Measurements from ENCODE around the gene RAG1. TPM values are rescaled to one million over a fixed set of nuclear protein-coding genes. Genes with fewer than 3 reads are reported as not detected.
A peak's percentile ranks its signal among the peaks of the same experiment; 100 is the strongest.

RAG1 gene
- total and polyA plus RNA-seq, 2 of the 8 experiments (the other 6 are each of a cell fraction or from before 2014, with no cell fraction given): 0.14 to 0.58 TPM

DNA sequence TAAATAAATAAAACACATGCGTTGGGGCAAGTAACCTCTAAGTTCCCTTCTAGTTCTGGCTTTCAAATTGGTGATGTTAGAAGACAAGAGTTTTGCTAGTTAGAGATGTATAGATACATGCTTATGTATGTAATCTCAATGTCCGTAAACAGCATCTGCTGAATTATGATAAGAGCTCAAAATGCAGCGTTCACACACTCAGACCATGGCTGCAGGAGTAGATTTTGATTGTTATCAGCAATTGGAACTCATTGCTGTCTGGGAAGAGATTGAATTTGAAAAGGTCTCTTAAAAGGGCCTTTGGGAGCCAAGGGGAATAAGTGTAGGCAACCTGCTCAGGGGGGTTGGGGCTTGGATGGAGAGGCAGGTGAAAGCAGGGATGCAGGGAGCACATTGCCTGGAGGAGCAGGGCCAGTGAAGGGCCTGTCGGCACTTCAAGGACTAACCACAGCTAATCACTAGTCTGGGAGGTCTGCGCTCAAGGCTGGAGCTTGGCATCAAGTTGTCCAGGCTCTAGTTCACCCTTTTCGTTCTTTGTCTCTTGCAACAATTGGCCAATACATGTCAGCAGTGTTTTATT, 2.7 kb upstream of the RAG1 start:
- H3K4me3 ChIP-seq (ENCODE audit: extremely low read depth in 1 of 4, insufficient read depth in 2 of 4, low read depth in 3 of 4, low read length in 4 of 4): peak overlapping the region in 1 of 4 experiments; percentile 50; a peak in 1 of 8 replicates
- no peak overlapping the region for H2BK120ac ChIP-seq (replicated peaks; ENCODE audit: low read depth, low read length)
- no peak overlapping the region for H4K5ac ChIP-seq (ENCODE audit: insufficient read length, low read depth, low read length)
- no peaks in the 10 kb centered on the region for H3K79me2 ChIP-seq (ENCODE audit: control insufficient read depth in 1 of 2, insufficient read depth in 2 of 2, low read length in 2 of 2)
- H3K27ac ChIP-seq (ENCODE audit: low read depth, low read length): no peak overlapping the region
- H2BK15ac ChIP-seq (ENCODE audit: low read length): no peak overlapping the region
- no peaks in the 10 kb centered on the region for H3K79me1 ChIP-seq (ENCODE audit: low read depth, low read length)
- no peak overlapping the region for H4K8ac ChIP-seq (ENCODE audit: extremely low read depth, insufficient read depth, low read length)
- 88% methylated on average over 6 of the region's 6 CpGs; no CpG with 5 or more reads in 1 of the 2 experiments for WGBS, 2 experiments (ENCODE audit: extremely low coverage in 1 of 2, insufficient coverage in 1 of 2, insufficient read length in 1 of 2, insufficient replicate concordance in 2 of 2, low coverage in 1 of 2, low lambda C conversion rate in 2 of 2, missing lambda C conversion rate in 1 of 2)
- no peak overlapping the region for H3K4ac ChIP-seq (replicated peaks; ENCODE audit: insufficient read length, low read depth, low read length)
- no peak overlapping the region for H3K9ac ChIP-seq (replicated peaks in 1 of 4; ENCODE audit: extremely low read depth in 1 of 4, low read depth in 3 of 4, low read length in 3 of 4)
- no peak overlapping the region for H2BK5ac ChIP-seq (ENCODE audit: low read depth, low read length)
- H3K14ac ChIP-seq (ENCODE audit: insufficient read length): no peak overlapping the region
- FAIRE-seq (no peak), DNase-seq (ENCODE audit: low read depth in 1 of 2, low spot score in 2 of 2) (no peak)
- H3K56ac ChIP-seq (replicated peaks; ENCODE audit: insufficient read length, low read depth, low read length): no peak overlapping the region
- H3K18ac ChIP-seq (ENCODE audit: extremely low read depth, low read length): no peak overlapping the region
- no peaks in the 10 kb centered on the region for H3K27me3 ChIP-seq (replicated peaks in 1 of 4; ENCODE audit: control insufficient read depth in 3 of 4, extremely low read depth in 1 of 4, insufficient read depth in 3 of 4, low read length in 3 of 4)
- no peaks in the 10 kb centered on the region for H3K23me2 ChIP-seq (ENCODE audit: low read depth, low read length)
- ChIA-PET POLR2A (ENCODE audit: partially characterized antibody) (interaction anchor here (0.9 kb wide), 1 partner anchor 29 kb away, joined by 3 read pairs; the partner anchor contains the start of gene IFTAP), CTCF (ENCODE audit: partially characterized antibody) (interaction anchor here (0.8 to 8.1 kb wide), 43 partner anchors 10 to 287 kb away, joined by 3 to 155 read pairs (median 4); no protein-coding TSS in a partner anchor)
- H2AFZ ChIP-seq (ENCODE audit: low read length): peak overlapping the region; percentile 72
- H2BK20ac ChIP-seq (ENCODE audit: low read length): no peak overlapping the region
- no peak overlapping the region for H2BK12ac ChIP-seq (ENCODE audit: low read depth, low read length)
- H2AK5ac ChIP-seq (ENCODE audit: low read depth, low read length): no peak overlapping the region
- no peak overlapping the region for H3K23ac ChIP-seq (ENCODE audit: insufficient read length)
- H3K9me3 ChIP-seq (ENCODE audit: insufficient read depth in 2 of 2, low read depth in 1 of 2, low read length in 1 of 2): no peaks in the 10 kb centered on the region
- H4K20me1 ChIP-seq (replicated peaks in 1 of 2; ENCODE audit: control insufficient read depth in 1 of 2, insufficient read depth in 2 of 2, low read length in 2 of 2): peaks cover 0 to 2% of the 10 kb centered on the region in 2 experiments
- no peaks in the 10 kb centered on the region for H3K36me3 ChIP-seq (ENCODE audit: control insufficient read depth in 2 of 4, insufficient read depth in 4 of 4, low read length in 3 of 4)
- H3K4me1 ChIP-seq (replicated peaks in 1 of 4; ENCODE audit: control insufficient read depth in 3 of 4, insufficient read depth in 4 of 4, low read length in 3 of 4): no peaks in the 10 kb centered on the region
- no peak overlapping the region for H4K91ac ChIP-seq (replicated peaks; ENCODE audit: insufficient read length, low read length)
- H3K4me2 ChIP-seq (ENCODE audit: insufficient read depth in 1 of 2, low read depth in 2 of 2, low read length in 2 of 2): 0 out of 4 replicates have a peak overlapping the region, but pooled peaks of 1 of the 2 experiments have one; percentile 9
- no peak for TF ChIP-seq JUN (IDR thresholded peaks at IDR 0.05; ENCODE audit: low read depth, low read length)
- no peak for TF ChIP-seq POLR2A (IDR thresholded peaks at IDR 0.05; ENCODE audit: control extremely low read depth in 1 of 2, low read depth in 2 of 2, low read length in 2 of 2)
